HEK293 (cell line): ENCODE results near the gene MRPL28.

Experiments used
- CTCF ChIA-PET: fragments of 350-600 bp; formaldehyde crosslinking; extraction: SDS; loops from one replicate; lab custom pipeline; 2021; ENCODE audit warnings: antibody characterized with exemption; lab: Yijun Ruan, JAX
- POLR2A ChIA-PET: fragments of 300-600 bp; formaldehyde crosslinking; extraction: SDS; loops from one replicate; lab custom pipeline; 2020; ENCODE audit warnings: antibody characterized with exemption, inconsistent platforms; lab: Yijun Ruan, JAX
- H3K27ac ChIP-seq: fragments of 200-500 bp; sonication (Bioruptor generic); 2 replicates; pipeline ENCODE4 v1.5.1; 2014; ENCODE audit warnings: low read depth, low read length, control low read depth, inconsistent platforms; ENCODE audit errors: extremely low read depth
- H3K36me3 ChIP-seq, 2 experiments: fragments of 200-500 bp in 1 of 2; sonication (Bioruptor generic) in 1 of 2; 1 replicate in 1 of 2; 2 replicates in 1 of 2; pipeline ENCODE4 v1.5.1; 2014 to 2017; ENCODE audit warnings: inconsistent platforms in 2 of 2, low read length in 2 of 2; ENCODE audit not compliant: control insufficient read depth in 2 of 2, insufficient read depth in 1 of 2
- H3K4me1 ChIP-seq: fragments of 200-500 bp; sonication (Bioruptor generic); 2 replicates; pipeline ENCODE4 v1.5.1; 2014; ENCODE audit warnings: mild to moderate bottlenecking, low read length, inconsistent platforms; ENCODE audit not compliant: control insufficient read depth, insufficient read depth
- H3K4me3 ChIP-seq: 2 replicates; pipeline ENCODE4 v1.5.1; 2011; ENCODE audit warnings: low read depth, mild to moderate bottlenecking, control low read depth, low read length, moderate library complexity
- H3K9me3 ChIP-seq: fragments of 200-500 bp; sonication (Bioruptor generic); 2 replicates; pipeline ENCODE4 v1.5.1; 2014; ENCODE audit warnings: low read depth, low read length, inconsistent platforms; ENCODE audit not compliant: control insufficient read depth, insufficient read depth
- HOXC10 ChIP-seq: sonication (generic); formaldehyde crosslinking; IDR thresholded peaks from 2 replicates; pipeline ENCODE4 v1.8.1; 2023; ENCODE audit warnings: mild to moderate bottlenecking, missing genetic modification reagents
- IKZF3 ChIP-seq: fragments of 450-650 bp; IDR thresholded peaks from 2 replicates; pipeline ENCODE4 v1.5.0; 2018; ENCODE audit warnings: missing biosample characterization, mild to moderate bottlenecking, missing genetic modification characterization, moderate library complexity
- SP7 ChIP-seq: fragments of 450-650 bp; formaldehyde crosslinking; IDR thresholded peaks from 2 replicates; pipeline ENCODE4 v1.5.1; 2016; ENCODE audit warnings: missing biosample characterization, missing genetic modification characterization
- ZFHX2 ChIP-seq: fragments of 450-650 bp; formaldehyde crosslinking; conservative IDR thresholded peaks from 2 replicates; pipeline ENCODE4 v1.5.1; 2016; ENCODE audit warnings: missing biosample characterization, missing genetic modification characterization
- ZNF112 ChIP-seq: fragments of 450-650 bp; formaldehyde crosslinking; IDR thresholded peaks from 2 replicates; pipeline ENCODE4 v1.5.0; 2017; ENCODE audit warnings: missing biosample characterization, missing genetic modification characterization
- ZNF114 ChIP-seq: fragments of 450-650 bp; formaldehyde crosslinking; IDR thresholded peaks from 2 replicates; pipeline ENCODE4 v1.5.0; 2017; ENCODE audit warnings: missing biosample characterization, missing genetic modification characterization
- ZNF221 ChIP-seq: fragments of 450-650 bp; formaldehyde crosslinking; IDR thresholded peaks from 2 replicates; pipeline ENCODE4 v1.5.1; 2017; ENCODE audit warnings: missing biosample characterization, missing genetic modification characterization, borderline replicate concordance
- ZNF585B ChIP-seq: fragments of 450-650 bp; formaldehyde crosslinking; IDR thresholded peaks from 2 replicates; pipeline ENCODE4 v1.5.1; 2016; ENCODE audit warnings: missing biosample characterization, missing genetic modification characterization
- ZNF654 ChIP-seq: fragments of 450-650 bp; formaldehyde crosslinking; IDR thresholded peaks from 2 replicates; pipeline ENCODE4 v1.5.1; 2016; ENCODE audit warnings: low read depth, missing biosample characterization, missing genetic modification characterization
- TF ChIP-seq, protein P1 (sequence below): fragments of 450-650 bp; formaldehyde crosslinking; IDR thresholded peaks from 2 replicates; pipeline ENCODE4 v1.5.1; 2016; ENCODE audit warnings: missing biosample characterization, missing genetic modification characterization
- TF ChIP-seq, protein P2 (sequence below): fragments of 450-650 bp; formaldehyde crosslinking; IDR thresholded peaks from 2 replicates; pipeline ENCODE4 v1.5.1; 2016; ENCODE audit warnings: missing biosample characterization, missing genetic modification characterization
- TF ChIP-seq, protein P3 (sequence below): fragments of 450-650 bp; formaldehyde crosslinking; IDR thresholded peaks from 2 replicates; pipeline ENCODE4 v1.5.1; 2016; ENCODE audit warnings: missing biosample characterization, missing genetic modification characterization, borderline replicate concordance

The MRPL28 gene

DNA sequence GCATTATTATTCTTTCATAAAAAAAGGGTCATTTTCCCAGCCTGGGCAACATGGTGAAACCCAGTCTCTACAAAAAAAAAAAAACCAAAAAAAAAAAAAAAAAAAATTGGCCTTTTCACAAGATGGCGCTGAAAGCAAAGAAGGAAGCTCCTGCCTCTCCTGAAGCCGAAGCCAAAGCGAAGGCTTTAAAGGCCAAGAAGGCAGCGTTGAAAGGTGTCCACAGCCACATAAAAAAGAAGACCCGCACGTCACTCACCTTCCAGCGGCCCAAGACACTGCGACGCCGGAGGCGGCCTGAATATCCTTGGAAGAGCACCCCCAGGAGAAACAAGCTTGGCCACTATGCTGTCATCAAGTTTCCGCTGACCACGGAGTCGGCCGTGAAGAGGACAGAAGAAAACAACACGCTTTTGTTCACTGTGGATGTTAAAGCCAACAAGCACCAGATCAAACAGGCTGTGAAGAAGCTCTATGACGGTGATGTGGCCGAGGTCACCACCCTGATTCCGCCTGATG, 16.4 kb upstream of the MRPL28 start:
- H3K4me3 ChIP-seq, result no peak overlapping the region
- H3K9me3 ChIP-seq, result no peaks in the 10 kb centered on the region
- TF ChIP-seq, protein P1, sequence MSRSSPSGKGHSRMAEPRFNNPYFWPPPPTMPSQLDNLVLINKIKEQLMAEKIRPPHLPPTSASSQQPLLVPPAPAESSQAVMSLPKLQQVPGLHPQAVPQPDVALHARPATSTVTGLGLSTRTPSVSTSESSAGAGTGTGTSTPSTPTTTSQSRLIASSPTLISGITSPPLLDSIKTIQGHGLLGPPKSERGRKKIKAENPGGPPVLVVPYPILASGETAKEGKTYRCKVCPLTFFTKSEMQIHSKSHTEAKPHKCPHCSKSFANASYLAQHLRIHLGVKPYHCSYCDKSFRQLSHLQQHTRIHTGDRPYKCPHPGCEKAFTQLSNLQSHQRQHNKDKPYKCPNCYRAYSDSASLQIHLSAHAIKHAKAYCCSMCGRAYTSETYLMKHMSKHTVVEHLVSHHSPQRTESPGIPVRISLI (tag by site-specific recombination), result peak; percentile 65; the same call in 1 of the 2 replicates
- peak; percentile 37; the same call in 1 of the 2 replicates for TF ChIP-seq ZNF654 (tag by site-specific recombination)
- no peak for TF ChIP-seq ZNF585B (tag by site-specific recombination)
- TF ChIP-seq, protein P2, sequence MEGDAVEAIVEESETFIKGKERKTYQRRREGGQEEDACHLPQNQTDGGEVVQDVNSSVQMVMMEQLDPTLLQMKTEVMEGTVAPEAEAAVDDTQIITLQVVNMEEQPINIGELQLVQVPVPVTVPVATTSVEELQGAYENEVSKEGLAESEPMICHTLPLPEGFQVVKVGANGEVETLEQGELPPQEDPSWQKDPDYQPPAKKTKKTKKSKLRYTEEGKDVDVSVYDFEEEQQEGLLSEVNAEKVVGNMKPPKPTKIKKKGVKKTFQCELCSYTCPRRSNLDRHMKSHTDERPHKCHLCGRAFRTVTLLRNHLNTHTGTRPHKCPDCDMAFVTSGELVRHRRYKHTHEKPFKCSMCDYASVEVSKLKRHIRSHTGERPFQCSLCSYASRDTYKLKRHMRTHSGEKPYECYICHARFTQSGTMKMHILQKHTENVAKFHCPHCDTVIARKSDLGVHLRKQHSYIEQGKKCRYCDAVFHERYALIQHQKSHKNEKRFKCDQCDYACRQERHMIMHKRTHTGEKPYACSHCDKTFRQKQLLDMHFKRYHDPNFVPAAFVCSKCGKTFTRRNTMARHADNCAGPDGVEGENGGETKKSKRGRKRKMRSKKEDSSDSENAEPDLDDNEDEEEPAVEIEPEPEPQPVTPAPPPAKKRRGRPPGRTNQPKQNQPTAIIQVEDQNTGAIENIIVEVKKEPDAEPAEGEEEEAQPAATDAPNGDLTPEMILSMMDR (tag by site-specific recombination), result peak; percentile 47
- TF ChIP-seq ZNF112 (tag by site-specific recombination), result no peak
- TF ChIP-seq, all 188 proteins: peak for 3
- Histone ChIP-seq H3K36me3 (no peaks in the 10 kb centered on the region), H3K27ac (no peak overlapping the region), H3K4me1 (no peaks in the 10 kb centered on the region)
- POLR2A ChIA-PET, result interaction anchor here (0.8 to 1.4 kb wide), 2 partner anchors 15 to 289 kb away, joined by 3 to 4 read pairs; partner anchors contain the start of gene DECR2
- CTCF ChIA-PET, result interaction anchor here (0.6 to 0.7 kb wide), 2 partner anchors 106 to 114 kb away, joined by 4 read pairs; no protein-coding TSS in a partner anchor

DNA sequence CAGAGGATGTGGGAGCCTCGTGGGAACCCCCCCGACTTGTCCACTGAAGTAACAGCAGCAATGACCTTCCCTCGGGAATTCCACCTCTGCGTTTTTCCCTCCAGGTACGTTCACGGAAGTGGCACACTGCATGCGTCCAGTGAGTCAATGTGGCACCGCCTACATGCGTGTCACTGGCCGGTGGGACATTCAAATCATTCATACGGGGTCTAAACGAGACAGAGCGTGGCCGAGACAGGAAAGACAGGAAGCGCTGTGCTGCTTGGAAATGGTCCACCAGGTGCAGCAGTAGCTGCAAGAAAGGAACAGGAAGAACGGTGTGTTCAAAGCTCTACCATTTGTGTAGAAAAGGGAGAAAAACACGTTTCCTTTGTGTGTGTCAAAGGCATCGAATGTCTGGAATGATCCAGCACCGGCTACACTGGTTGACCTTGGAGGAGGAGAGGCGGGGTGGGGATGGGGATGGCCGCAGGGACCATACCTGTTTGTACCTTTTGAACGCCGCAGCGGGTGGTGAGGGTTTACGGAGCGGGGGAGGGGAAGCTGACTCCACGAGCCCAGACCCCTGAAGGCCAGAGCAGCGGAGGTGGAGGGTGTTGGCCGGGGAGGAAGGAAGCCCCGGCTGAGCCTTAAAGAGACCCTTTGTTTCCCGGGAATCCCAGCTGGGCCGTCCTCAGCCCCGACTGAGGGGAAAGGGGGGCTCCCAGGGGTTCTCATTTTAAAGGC, 13.2 kb upstream of the MRPL28 start:
- peak; percentile 28; the same call in 1 of the 2 replicates for TF ChIP-seq ZFHX2
- no peak for TF ChIP-seq ZNF114
- TF ChIP-seq, protein P3, sequence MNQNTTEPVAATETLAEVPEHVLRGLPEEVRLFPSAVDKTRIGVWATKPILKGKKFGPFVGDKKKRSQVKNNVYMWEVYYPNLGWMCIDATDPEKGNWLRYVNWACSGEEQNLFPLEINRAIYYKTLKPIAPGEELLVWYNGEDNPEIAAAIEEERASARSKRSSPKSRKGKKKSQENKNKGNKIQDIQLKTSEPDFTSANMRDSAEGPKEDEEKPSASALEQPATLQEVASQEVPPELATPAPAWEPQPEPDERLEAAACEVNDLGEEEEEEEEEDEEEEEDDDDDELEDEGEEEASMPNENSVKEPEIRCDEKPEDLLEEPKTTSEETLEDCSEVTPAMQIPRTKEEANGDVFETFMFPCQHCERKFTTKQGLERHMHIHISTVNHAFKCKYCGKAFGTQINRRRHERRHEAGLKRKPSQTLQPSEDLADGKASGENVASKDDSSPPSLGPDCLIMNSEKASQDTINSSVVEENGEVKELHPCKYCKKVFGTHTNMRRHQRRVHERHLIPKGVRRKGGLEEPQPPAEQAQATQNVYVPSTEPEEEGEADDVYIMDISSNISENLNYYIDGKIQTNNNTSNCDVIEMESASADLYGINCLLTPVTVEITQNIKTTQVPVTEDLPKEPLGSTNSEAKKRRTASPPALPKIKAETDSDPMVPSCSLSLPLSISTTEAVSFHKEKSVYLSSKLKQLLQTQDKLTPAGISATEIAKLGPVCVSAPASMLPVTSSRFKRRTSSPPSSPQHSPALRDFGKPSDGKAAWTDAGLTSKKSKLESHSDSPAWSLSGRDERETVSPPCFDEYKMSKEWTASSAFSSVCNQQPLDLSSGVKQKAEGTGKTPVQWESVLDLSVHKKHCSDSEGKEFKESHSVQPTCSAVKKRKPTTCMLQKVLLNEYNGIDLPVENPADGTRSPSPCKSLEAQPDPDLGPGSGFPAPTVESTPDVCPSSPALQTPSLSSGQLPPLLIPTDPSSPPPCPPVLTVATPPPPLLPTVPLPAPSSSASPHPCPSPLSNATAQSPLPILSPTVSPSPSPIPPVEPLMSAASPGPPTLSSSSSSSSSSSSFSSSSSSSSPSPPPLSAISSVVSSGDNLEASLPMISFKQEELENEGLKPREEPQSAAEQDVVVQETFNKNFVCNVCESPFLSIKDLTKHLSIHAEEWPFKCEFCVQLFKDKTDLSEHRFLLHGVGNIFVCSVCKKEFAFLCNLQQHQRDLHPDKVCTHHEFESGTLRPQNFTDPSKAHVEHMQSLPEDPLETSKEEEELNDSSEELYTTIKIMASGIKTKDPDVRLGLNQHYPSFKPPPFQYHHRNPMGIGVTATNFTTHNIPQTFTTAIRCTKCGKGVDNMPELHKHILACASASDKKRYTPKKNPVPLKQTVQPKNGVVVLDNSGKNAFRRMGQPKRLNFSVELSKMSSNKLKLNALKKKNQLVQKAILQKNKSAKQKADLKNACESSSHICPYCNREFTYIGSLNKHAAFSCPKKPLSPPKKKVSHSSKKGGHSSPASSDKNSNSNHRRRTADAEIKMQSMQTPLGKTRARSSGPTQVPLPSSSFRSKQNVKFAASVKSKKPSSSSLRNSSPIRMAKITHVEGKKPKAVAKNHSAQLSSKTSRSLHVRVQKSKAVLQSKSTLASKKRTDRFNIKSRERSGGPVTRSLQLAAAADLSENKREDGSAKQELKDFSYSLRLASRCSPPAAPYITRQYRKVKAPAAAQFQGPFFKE, result no peak
- TF ChIP-seq ZNF221 (tag by site-specific recombination), result no peak
- no peak for TF ChIP-seq HOXC10 (CRISPR knock-in tag)
- TF ChIP-seq SP7, result no peak
- 0 out of 2 replicates have a peak, but pooled peaks have one; percentile 7 for TF ChIP-seq IKZF3 (tag by site-specific recombination)
- Histone ChIP-seq H3K36me3 (no peaks in the 10 kb centered on the region), H3K4me1 (no peaks in the 10 kb centered on the region), H3K9me3 (no peaks in the 10 kb centered on the region), H3K27ac (no peak overlapping the region), H3K4me3 (no peak overlapping the region)
- ChIA-PET CTCF (interaction anchor here (0.8 to 1.0 kb wide), 2 partner anchors 12 to 277 kb away, joined by 3 to 4 read pairs; no protein-coding TSS in a partner anchor), POLR2A (interaction anchor here (0.7 to 2.9 kb wide), 2 partner anchors 13 to 66 kb away, joined by 3 to 10 read pairs; partner anchors contain the start of gene MRPL28)
